HG03066 (cell line): ENCODE data around the gene E2F4.

Source experiments
- ATAC-seq: cut with Tn5 transposase; IDR thresholded peaks from one replicate; pipeline ENCODE4 v1.9.1; 2021; ENCODE audit warnings: low read depth; ENCODE audit not compliant: unreplicated experiment

The E2F4 gene, protein sequence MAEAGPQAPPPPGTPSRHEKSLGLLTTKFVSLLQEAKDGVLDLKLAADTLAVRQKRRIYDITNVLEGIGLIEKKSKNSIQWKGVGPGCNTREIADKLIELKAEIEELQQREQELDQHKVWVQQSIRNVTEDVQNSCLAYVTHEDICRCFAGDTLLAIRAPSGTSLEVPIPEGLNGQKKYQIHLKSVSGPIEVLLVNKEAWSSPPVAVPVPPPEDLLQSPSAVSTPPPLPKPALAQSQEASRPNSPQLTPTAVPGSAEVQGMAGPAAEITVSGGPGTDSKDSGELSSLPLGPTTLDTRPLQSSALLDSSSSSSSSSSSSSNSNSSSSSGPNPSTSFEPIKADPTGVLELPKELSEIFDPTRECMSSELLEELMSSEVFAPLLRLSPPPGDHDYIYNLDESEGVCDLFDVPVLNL

DNA sequence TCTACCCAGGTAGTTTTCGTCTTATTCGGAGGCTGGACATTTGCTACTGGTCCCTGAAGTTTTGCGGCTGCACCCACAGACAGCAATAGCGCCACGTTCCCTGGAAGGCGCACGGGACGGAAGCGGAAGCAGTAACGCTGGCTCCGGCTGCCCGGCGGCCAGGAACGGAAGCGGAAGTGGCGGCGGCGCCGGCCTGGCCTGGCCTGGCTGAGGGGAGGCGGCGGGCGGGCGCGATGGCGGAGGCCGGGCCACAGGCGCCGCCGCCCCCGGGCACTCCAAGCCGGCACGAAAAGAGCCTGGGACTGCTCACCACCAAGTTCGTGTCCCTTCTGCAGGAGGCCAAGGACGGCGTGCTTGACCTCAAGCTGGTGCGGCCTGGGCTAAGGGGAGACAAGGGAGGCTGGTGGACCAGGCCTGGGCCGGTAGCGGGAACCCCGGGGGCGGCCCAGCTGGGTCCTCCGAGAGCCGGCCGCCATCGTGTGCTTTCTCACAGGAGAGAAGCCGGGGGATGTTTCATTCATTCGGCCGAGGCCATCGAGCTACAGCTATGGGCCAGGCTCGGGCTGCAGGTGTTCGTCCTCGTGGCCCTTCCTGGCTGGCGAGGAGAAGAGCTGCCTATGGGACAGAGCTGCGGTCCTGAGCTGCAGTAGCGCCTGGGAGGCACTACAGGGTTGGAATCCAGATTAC is at the start of gene E2F4:
Gene E2F4 (plus strand): TSS at position 161 of the 687 bp plus-strand sequence. CDS start 73 bp downstream, at position 234.
- peak; percentile 89 for ATAC-seq

- no peak for ATAC-seq
These were observed 49.6 kb upstream of the E2F4 start for GRCh38 chr16:67142342-67142741.

DNA sequence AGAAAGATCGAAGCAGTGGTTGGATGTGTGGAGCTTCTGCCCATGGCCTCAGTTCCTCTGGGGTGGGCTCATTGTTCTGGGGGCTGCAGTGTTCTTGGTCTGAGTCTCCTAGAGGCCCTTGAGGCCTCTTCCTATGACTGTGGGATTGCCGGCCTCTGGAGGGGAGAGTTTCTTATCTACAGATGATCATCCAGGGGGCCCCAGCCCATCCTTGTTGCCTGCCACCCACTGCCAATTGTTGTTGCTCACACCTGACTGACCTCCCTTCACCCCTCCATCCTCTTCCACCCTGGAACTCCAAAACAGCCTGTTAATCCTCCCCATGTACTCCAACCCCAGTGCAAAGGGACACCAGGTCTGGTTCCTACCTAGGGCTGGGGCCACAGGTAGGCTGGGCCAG is 47.0 kb upstream of the E2F4 start:
- no peak for ATAC-seq

DNA sequence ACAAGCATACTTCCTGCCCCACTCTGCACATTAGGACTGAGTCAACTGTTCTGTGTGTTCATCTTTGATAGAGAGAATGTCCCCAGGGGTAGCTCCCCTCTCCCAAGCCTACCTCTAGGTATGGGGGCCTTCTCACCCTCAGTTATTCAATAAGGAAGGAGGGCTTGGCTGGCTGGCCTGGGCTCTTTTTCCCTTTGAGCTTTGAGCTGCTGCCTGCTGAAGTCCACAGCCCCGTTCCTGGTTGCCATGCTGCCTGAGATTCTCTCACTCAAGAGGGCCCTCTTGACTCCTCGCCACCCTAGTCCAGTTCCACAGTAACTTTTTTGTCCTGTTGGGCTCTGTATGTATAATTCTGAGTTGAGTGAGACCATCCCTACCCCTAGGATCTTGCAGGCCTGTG is 46.2 kb upstream of the E2F4 start:
- no peak for ATAC-seq

DNA sequence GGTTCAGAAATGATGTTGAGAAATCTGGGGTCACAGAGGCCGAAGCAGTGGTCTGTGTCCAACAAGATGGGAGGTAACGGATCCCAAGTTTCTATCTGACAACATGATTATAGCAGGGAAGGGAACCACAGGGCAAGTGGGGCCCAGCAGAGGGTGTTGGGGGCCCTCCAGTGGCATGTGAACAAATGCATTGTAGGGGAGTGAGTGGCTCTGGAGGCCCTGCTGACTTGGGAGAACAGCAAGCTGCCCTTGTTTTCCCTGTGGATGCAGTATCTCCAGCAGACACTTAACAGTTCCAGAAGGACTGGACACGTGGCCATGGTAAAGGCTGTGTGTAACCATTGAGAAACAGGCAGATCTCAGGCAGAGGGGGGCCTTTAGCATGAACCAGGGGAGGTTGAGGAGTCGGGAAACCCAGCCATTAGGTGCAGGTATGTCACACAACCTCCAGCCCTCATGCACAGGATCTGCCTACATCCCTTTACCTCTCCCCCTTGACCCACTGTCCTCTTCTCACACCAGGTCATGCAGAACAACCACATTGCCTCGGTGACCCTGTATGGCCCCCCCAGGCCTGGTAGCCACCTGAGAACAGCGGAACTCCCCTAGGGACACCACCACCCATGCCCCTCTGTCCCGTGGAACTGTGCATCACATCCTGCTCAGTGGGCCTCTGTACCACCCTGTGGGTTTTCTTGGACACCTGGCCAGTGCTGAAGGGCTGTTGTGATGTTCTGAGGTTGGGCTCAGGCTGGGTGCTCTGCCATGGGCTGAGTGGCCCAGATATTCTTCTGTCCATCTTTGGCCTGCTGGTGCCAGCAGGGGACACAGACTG is 45.2 kb upstream of the E2F4 start:
- no peak for ATAC-seq

DNA sequence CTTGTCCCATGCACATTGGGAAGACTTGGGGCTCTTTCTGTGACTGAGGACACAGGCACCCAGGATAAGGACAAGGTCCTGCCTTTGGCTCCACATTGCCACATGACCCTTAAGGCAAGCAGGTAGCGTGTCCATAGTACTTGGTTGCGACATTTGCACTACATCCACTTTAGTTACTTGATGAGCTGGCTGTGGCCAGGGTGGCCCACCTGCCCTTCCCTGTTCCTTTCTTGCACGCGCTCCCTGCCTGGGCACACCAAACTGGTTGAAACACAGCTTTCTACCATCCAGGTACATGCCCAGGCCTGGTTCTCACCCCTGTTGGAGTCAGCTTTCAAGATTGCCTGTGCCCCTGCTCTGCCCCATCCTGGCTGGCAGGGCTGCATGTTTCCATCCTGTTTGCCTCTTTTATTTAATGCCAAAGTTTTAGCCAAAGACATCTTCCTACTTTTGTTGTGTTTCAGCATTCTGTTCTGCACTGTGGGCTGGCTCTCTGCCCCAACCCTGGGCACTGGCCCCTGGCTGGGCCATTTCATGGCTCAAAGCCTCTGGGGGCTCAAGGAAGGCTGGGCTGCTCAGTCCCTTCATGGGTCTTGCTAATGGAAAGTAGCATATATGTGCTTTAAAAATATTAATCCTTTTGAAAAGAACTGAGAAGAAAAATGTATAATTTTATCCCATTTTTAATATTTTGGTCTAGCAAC is 44.4 kb upstream of the E2F4 start:
- no peak for ATAC-seq

DNA sequence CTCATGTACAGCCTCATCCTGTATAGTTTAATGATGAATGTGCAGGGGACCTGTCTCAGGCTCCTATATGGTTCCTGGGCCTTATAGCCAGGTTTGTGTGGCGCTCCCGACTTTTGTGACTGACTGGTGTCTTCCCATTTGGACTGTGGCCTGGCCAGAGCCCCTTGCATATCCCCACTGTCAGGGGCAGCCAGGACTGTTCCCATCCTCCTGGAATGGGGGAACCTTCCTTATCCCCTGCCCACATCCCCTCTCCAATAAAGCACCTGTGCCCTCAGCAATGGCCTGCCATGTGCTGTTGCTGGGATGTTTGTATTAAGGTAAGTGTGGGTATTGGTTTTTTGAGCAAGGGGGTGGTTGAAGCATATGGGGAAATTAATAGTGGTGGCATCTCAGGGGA is 43.7 kb upstream of the E2F4 start:
- ATAC-seq, result no peak

GRCh38 chr16:67148656-67149275 is 43.2 kb upstream of the E2F4 start:
- no peak for ATAC-seq

GRCh38 chr16:67149276-67150046 is 42.5 kb upstream of the E2F4 start:
- ATAC-seq, result no peak

GRCh38 chr16:67150047-67150832 is 41.7 kb upstream of the E2F4 start:
- peak; percentile 35 for ATAC-seq

DNA sequence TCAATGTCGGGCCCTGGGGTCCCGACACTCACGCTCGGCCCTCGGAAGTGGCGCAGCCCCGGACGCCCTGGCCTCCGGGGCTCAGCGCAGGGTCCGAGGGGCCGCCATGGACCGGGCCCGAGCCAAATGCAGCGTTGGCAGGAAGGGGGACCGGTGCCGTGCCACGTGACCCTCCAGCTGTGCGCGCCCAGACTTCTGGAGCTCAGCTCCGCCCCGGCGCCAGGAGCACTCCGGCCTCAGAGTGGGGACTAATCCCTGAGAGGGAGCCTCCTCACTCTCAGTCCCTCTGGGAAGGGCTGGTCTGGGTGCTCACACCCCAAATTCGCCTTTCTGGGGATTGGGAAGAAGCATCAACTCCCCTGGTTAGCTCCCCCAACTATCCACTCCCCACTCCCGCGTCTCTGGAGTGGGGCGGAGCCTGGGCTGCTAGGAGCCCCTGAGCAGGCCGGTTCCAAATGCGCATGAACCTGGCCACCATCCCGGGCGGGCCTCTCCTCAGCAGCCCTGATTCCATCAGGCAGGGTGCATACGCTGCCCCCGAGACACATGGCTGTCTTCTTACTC is 41.0 kb upstream of the E2F4 start, which contains the start of gene B3GNT9:
Gene B3GNT9 (minus strand): TSS at position 166 of the 564 bp plus-strand sequence. CDS start 513 bp downstream, outside the sequence.
- peak; percentile 60 for ATAC-seq

DNA sequence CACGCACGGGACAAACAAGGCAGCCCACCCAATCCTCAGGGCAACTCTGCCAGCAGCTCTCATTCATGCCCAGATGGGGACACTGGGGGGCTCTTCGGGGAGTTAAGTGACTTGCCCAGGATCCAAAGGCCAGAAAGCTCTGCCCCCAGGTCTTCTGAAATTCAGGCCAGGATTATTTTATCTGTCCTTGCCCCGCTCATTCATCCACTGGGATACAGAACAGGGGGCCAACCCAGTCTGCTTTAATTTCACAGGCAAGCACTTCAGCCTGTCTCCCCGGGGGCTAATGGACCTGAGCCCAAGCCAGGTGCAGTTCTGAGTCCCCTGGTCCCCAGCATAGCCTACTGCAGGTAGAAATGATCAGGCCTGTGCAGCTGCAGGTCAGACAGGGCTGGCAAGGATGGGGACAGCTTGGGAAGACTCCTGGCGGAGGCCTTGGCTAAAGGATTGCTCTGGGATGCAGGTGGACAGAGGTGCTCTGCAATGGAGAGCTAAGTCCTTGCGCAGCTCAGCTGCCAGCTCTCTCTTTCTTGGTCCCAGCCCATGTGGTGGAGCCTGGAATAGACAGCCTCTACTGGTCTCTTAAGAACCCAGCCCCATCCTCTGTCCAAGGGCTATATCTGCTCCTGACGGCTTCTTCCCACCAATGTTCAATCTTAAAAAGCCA is 40.4 kb upstream of the E2F4 start:
- ATAC-seq, result no peak

GRCh38 chr16:67154578-67155294 is 37.2 kb upstream of the E2F4 start:
- ATAC-seq, result no peak

DNA sequence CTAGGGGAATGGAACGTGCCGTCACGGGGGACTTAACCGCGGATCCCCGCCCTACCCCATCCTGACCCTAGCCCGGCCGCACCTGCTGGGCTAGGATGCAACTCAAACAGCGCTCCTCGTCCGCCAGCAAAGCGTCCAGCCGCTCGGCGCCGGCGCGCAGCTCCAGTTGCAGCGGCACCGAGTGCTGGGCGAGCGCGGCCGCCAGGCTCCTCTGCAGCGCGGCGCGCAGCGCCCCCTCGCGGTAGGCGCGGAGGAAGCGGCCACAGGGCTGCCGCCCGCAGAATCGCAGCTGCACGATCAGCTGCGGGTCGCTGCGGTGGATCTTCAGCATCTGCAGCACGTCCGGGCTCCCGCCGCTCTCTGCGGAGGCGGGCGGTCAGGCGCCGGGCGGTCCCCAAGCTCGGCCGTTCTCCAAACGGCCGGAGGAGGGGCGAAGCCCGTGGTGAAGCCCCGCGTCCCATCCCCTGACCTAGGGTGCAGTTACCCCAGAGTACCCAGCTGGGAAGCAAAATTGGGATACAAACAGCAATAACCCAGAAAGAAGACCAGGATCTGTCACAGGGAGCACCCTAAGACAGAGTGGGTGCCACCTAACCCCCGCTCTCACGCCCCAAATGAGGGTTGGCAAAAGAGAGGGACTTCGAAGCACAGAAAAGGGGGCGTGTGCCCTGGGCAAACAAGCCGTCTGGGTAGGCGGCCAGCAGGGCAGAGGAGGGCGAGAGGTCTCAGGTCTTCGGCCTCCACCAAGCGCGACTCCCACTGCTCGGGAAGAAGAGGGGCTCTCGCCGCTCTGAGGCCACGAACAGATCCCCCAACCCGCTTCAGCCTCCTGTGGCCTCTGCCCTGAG is 36.4 kb upstream of the E2F4 start:
- ATAC-seq, result no peak

DNA sequence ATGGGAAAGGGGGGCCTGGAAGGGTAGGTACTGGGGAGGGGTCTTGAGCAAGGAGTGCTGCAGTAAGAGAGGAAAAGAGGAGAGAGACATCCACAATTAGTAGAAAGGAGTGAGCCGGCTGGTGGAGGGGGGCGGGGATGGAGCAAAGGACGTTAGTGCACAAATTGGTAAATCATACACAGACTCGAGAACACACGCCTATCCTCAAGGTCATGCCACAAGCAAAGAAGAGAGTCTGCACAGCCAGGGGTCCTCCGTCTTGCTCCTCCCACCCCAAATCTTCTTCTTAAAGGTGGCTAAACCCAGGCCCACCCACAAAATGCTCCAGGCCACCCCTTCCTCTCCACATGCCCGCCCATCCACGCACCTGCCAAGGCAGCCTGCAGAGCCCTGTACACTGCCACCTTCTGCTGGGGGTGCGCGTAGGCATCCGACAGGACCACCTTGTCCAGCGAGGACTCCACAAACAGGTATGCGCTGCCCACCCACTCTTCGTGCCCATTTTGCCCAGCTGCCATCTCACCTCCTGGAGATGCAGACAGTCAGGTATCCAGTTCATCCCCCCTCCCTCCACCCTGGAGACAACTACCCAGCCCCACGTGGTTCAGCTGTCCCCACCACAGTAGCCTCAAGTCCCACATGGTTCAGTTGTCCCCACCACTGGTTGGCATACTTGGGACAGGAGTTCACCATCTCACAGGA is 35.7 kb upstream of the E2F4 start:
- ATAC-seq, result no peak
